Left ventricle myocardium inferior (tissue), 1 donor: ENCODE results near the gene GSTM2. TPM values are rescaled to one million over a fixed set of nuclear protein-coding genes. Genes with fewer than 3 reads are reported as not detected.

ENCODE experiments used
- DNase-seq: peaks from one replicate; pipeline ENCODE4 v3.0.0-alpha.2; 2020
- H3K27ac ChIP-seq: fragments of 200-600 bp; replicated peaks from 2 replicates; pipeline ENCODE4 v1.8.0; 2021
- H3K27me3 ChIP-seq: fragments of 200-600 bp; 2 replicates; pipeline ENCODE4 v1.8.0; 2021; ENCODE audit warnings: low read depth
- H3K36me3 ChIP-seq: fragments of 200-600 bp; 2 replicates; pipeline ENCODE4 v1.8.0; 2021
- H3K4me1 ChIP-seq: fragments of 200-600 bp; 2 replicates; pipeline ENCODE4 v1.8.0; 2021
- H3K4me3 ChIP-seq: fragments of 200-600 bp; 2 replicates; pipeline ENCODE4 v1.8.0; 2021; ENCODE audit warnings: mild to moderate bottlenecking, moderate library complexity
- H3K9me3 ChIP-seq: fragments of 200-600 bp; replicated peaks from 2 replicates; pipeline ENCODE4 v1.8.0; 2021
- intact Hi-C: fragments of 100-400 bp; cut with micrococcal nuclease; formaldehyde crosslinking; loops from one replicate; pipeline ENCODE4 v1.11.0; 2022
- total RNA-seq: library from RNA; stranded (reverse); fragmentation: NEBNext Ultra II Directional; extraction: Animal tissue kit (Norgen Biotek cat#: 25700); gene quantifications from one replicate; pipeline ENCODE4 v1.2.1, GENCODE V29; 2021
- TF ChIP-seq, protein P1 (sequence below): fragments of 200-600 bp; IDR thresholded peaks from 2 replicates; pipeline ENCODE4 v1.8.0; 2021; ENCODE audit warnings: antibody characterized with exemption, mild to moderate bottlenecking, borderline replicate concordance
- donor health status: DM: no; HTN: yes; CAD: no; lungs with severe emphysema.

The GSTM2 gene
- total RNA-seq, 1 donor from 2014 or later, result 67.3 TPM

DNA sequence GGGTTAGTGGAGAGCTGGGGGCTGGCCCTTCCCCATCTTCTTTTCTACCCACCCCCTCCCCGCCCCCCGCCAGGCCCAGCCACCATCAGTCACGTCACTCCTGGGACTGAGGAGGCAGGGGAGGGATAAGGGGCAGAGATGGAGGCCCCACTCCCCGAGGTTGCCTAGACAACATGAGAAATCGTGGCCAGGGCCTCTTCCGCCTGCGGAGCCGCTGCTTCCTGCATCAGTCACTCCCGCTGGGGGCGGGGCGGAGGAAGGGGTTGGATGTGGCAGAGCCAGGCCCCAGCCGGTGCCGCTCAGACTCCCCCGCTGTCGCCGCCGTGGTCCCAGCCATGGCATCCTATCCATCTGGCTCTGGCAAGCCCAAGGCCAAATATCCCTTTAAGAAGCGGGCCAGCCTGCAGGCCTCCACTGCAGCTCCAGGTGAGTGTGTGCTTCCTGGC is 47.0 kb upstream of the GSTM2 start:
- Histone ChIP-seq H3K27ac (peak overlapping the region; percentile 87), H3K4me3 (peak overlapping the region; percentile 85), H3K27me3 (no peaks in the 10 kb centered on the region), H3K4me1 (peaks cover 68% of the 10 kb centered on the region), H3K36me3 (no peaks in the 10 kb centered on the region), H3K9me3 (no peaks in the 10 kb centered on the region)
- peak; percentile 93 for DNase-seq
- intact Hi-C loops, result no loop called here
- TF ChIP-seq, protein P1, sequence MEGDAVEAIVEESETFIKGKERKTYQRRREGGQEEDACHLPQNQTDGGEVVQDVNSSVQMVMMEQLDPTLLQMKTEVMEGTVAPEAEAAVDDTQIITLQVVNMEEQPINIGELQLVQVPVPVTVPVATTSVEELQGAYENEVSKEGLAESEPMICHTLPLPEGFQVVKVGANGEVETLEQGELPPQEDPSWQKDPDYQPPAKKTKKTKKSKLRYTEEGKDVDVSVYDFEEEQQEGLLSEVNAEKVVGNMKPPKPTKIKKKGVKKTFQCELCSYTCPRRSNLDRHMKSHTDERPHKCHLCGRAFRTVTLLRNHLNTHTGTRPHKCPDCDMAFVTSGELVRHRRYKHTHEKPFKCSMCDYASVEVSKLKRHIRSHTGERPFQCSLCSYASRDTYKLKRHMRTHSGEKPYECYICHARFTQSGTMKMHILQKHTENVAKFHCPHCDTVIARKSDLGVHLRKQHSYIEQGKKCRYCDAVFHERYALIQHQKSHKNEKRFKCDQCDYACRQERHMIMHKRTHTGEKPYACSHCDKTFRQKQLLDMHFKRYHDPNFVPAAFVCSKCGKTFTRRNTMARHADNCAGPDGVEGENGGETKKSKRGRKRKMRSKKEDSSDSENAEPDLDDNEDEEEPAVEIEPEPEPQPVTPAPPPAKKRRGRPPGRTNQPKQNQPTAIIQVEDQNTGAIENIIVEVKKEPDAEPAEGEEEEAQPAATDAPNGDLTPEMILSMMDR, result no peak

DNA sequence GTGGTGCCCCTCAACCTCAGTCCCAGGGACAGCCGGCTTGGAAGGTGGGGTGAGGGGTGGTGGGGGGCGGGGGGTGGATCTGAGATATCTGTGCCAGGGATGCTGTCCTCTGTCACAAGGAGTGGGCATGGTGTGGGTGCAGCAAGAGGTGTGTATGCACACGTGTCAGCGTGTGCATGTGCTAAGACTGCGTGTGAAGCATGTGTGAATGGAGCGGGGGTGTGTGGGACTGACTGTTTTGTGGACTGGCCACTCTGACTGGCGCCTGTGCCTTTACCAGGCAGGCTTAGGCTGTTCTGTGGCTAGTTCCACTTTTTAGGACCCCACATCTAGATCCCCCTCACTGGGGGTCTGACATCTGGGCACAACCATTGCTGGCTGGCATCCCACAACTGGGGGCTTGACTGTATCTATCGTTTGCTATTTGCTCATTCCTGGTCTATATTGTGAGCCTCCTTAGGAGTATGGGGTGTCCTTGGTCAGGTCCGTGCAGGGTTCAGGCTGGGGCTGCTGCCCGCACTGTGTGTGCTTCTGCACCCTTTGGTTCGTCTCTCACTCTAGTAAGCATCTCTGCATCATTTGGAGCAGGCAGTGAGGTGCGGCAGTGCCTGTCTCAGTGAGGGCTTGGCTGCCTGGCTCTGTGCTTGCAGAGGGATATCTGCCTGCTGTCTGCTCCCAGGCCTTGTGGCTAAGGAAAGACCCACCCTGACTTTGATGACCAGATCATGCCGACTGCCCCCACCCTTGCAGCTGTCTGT is 46.3 kb upstream of the GSTM2 start:
- no peaks in the 10 kb centered on the region for H3K27me3 ChIP-seq
- peak overlapping the region; percentile 85 for H3K4me3 ChIP-seq
- no peaks in the 10 kb centered on the region for H3K9me3 ChIP-seq
- H3K4me1 ChIP-seq, result peaks cover 68% of the 10 kb centered on the region
- TF ChIP-seq, protein P1, result no peak
- H3K36me3 ChIP-seq, result peaks cover 2% of the 10 kb centered on the region
- no peak for DNase-seq
- peak overlapping the region; percentile 87 for H3K27ac ChIP-seq
- intact Hi-C loops, result no loop called here

DNA sequence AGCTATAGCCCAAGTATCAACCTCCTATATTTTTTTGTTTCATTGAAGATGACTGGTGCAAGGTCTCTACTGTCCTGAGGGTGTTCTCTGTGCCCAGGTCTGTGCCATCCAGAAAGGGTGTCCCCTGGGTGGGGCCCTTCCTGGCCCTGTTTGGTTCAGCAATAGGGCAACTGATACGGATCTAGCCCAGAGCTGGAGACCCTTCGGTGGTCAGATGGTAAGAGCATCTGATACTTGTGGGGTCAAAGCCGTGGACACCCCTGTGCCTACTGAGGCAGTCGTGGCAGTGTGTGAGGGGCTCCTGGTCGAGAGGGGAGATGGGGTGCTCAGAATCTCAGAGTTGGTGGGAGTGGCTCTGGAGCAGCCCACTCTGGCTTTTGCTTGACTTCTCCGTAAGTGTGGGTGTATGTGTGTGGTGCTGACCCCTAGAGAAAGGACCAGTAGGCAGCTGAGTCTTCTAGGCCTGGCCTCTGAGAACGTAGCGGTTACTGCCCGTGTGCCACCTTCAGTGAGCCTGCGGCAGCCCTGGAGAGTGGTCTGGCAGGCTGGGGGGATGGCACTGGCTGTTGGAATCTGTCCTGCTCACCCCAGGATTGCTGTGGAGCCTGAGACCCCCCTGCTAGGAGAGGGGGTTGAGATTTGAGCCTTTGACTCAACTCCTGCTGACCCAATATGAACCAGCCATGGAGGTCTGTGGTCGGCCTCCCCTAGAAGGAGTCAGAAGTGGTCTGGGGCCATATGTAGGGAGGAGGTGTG is 45.5 kb upstream of the GSTM2 start:
- Histone ChIP-seq H3K27me3 (no peaks in the 10 kb centered on the region), H3K4me1 (peaks cover 68% of the 10 kb centered on the region), H3K4me3 (no peak overlapping the region), H3K9me3 (no peaks in the 10 kb centered on the region), H3K27ac (no peak overlapping the region), H3K36me3 (peaks cover 9% of the 10 kb centered on the region)
- TF ChIP-seq, protein P1, result no peak
- no peak for DNase-seq
- intact Hi-C loops, result no loop called here

DNA sequence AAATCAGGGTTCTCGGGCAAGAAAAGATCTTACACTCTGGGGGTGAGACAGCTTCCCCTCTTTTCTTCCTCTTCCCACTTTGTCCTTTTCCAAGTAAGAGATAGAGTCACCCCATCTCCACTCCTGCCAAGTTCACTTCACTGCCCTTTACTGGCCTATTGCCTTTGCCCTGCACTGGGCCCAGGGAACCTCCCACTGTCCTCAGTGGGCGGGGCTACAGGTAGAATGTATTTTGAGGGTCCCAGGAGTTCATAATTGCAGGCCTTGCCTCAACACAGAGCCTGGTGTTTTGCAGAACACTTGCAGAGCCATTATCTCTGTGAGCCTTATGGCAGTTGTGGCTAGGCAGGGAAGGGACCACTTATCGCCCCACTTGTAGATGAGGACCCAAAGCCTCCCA is 45.0 kb upstream of the GSTM2 start:
- DNase-seq, result no peak
- TF ChIP-seq, protein P1, result no peak
- H3K27me3 ChIP-seq, result no peaks in the 10 kb centered on the region
- peaks cover 68% of the 10 kb centered on the region for H3K4me1 ChIP-seq
- H3K27ac ChIP-seq, result no peak overlapping the region
- no peak overlapping the region for H3K4me3 ChIP-seq
- peaks cover 14% of the 10 kb centered on the region for H3K36me3 ChIP-seq
- intact Hi-C loops, result no loop called here
- H3K9me3 ChIP-seq, result no peaks in the 10 kb centered on the region

DNA sequence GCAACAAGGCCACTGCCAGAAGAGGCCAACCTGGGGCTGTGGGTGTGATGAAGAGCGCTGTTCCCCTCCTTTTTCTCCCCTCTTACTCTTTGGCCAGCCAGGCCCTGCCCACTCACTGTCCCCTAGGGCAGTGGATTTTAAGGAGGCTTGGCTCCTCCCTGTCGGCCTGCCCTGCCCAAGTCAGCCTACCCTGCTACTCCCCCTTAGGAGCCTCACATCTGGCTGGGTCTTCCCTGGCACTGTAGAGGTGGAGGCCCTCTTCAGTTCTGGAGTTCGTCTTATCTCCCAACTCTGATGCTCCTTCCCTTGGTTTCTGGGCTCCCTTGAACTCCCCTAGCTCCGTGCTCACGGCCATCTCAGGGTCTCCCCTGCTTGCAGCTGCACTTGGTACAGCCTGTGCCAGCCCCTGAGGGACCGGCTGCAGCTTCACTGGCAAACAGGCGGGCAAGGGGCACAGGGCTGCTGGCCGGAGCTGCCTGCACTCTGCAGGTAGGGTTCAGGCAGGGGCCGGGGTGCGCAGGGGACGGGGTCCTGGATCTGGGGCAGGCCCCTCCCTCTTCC is 44.2 kb upstream of the GSTM2 start:
- Histone ChIP-seq H3K9me3 (no peaks in the 10 kb centered on the region), H3K4me1 (peaks cover 67% of the 10 kb centered on the region), H3K4me3 (no peak overlapping the region), H3K27ac (no peak overlapping the region), H3K27me3 (no peaks in the 10 kb centered on the region), H3K36me3 (peaks cover 21% of the 10 kb centered on the region)
- intact Hi-C loops, result no loop called here
- DNase-seq, result no peak
- TF ChIP-seq, protein P1, result no peak
